Renal cortical epithelial cell (primary cell): ENCODE results near the gene RGS12. TPM values are rescaled to one million over a fixed set of nuclear protein-coding genes. Genes with fewer than 3 reads are reported as not detected.
"Not testable (repeated sequence)": the region's sequence is repeated elsewhere in the genome, so short reads cannot be mapped to it uniquely, and the experiment has no call there.

Experiments used
- DNase-seq: peaks from one replicate; pipeline ENCODE4 v3.0.0-alpha.2; 2011; ENCODE audit warnings: low read depth
- total RNA-seq: library from RNA; depleted of rRNA; stranded (reverse); fragments of >200 nt; gene quantifications from 2 replicates; pipeline ENCODE4 v1.2.3, GENCODE V29; 2014

RGS12 gene
- total RNA-seq, 1 donor from 2014 or later: 27.4 TPM

- DNase-seq: no peak
These were observed 3.2 kb downstream of the RGS12 start for GRCh38 chr4:3295837-3296624.

GRCh38 chr4:3296651-3297050, 3.8 kb downstream of the RGS12 start:
- DNase-seq: no peak

- no peak for DNase-seq
These were observed 4.4 kb downstream of the RGS12 start for GRCh38 chr4:3297066-3297859.

GRCh38 chr4:3299122-3299975, 6.5 kb downstream of the RGS12 start:
- DNase-seq: no peak

- DNase-seq: no peak
These were observed 7.3 kb downstream of the RGS12 start for GRCh38 chr4:3299976-3300671.

- not testable (repeated sequence) for DNase-seq
These were observed 8.1 kb downstream of the RGS12 start for GRCh38 chr4:3300882-3301281.

GRCh38 chr4:3301450-3302172, 8.8 kb downstream of the RGS12 start:
- no peak for DNase-seq

GRCh38 chr4:3302173-3302785, 9.5 kb downstream of the RGS12 start:
- DNase-seq: no peak

- no peak for DNase-seq
These were observed 10.2 kb downstream of the RGS12 start for GRCh38 chr4:3302786-3303564.

- DNase-seq: no peak
These were observed 10.7 kb downstream of the RGS12 start for GRCh38 chr4:3303565-3303824.

- DNase-seq: no peak
These were observed 11.3 kb downstream of the RGS12 start for GRCh38 chr4:3303923-3304710.

- peak; percentile 25 for DNase-seq
These were observed 12.2 kb downstream of the RGS12 start for GRCh38 chr4:3304831-3305609.

- peak; percentile 6 for DNase-seq
These were observed 13.0 kb downstream of the RGS12 start for GRCh38 chr4:3305610-3306371.

- no peak for DNase-seq
These were observed 13.6 kb downstream of the RGS12 start for GRCh38 chr4:3306450-3306849.

GRCh38 chr4:3307060-3307459, 14.2 kb downstream of the RGS12 start:
- DNase-seq: no peak

GRCh38 chr4:3307486-3307885, 14.7 kb downstream of the RGS12 start:
- DNase-seq: no peak

- DNase-seq: no peak
These were observed 15.2 kb downstream of the RGS12 start for GRCh38 chr4:3307891-3308575.
